HCT116 (cell line): ENCODE data around the gene ASS1. TPM values are rescaled to one million over a fixed set of nuclear protein-coding genes. Genes with fewer than 3 reads are reported as not detected.

ENCODE experiments used
- ATAC-seq: fragments of 200-7000 bp; cut with Tn5 transposase; 2 replicates; pipeline ENCODE4 v1.9.1; 2020; ENCODE audit warnings: mild to moderate bottlenecking, moderate library complexity
- BruUV-seq: library from RNA; stranded (reverse); fragments of 400-500 nt; replicated peaks from 2 replicates; lab custom pipeline; 2021; lab: Mats Ljungman, UMichigan
- CTCF ChIA-PET: fragments of 300-600 bp; sonication (Branson Sonifier 250); formaldehyde crosslinking; loops from one replicate; lab custom pipeline; 2021; ENCODE audit warnings: antibody characterized with exemption; lab: Charles Lee
- POLR2A ChIA-PET: fragments of 300-600, 350-600 bp; sonication (Branson Sonifier 250); formaldehyde crosslinking; loops from one replicate; lab custom pipeline; 2021; ENCODE audit warnings: antibody characterized with exemption; lab: Charles Lee
- RAD21 ChIA-PET, 2 experiments: fragments of 300-600 bp; sonication (Branson Sonifier 250); formaldehyde crosslinking; loops; one replicate each; lab custom pipeline; 2023; ENCODE audit warnings: low total read pairs in 2 of 2; ENCODE audit not compliant: uncharacterized antibody in 2 of 2, unreplicated experiment in 2 of 2, low non-redundant PET in 1 of 2; lab: Charles Lee
- DNase-seq: peaks from one replicate; pipeline ENCODE4 v3.0.0-alpha.2; 2010; ENCODE audit warnings: low read depth, low spot score
- H2AFZ ChIP-seq: fragments of 200-600 bp; shearing (Covaris generic), sonication (generic); 2 replicates; pipeline ENCODE4 v1.6.1; 2017; ENCODE audit warnings: low read depth, mixed run types, mixed read lengths, antibody characterized with exemption, low read length; ENCODE audit not compliant: poor library complexity, severe bottlenecking
- H3K27ac ChIP-seq: 2 replicates; pipeline ENCODE4 v1.5.1; 2012; ENCODE audit warnings: low read depth, low read length
- H3K27me3 ChIP-seq: fragments of 200-600 bp; sonication (generic); 2 replicates; pipeline ENCODE4 v1.6.1; 2016; ENCODE audit warnings: mixed run types, low read length, mixed read lengths; ENCODE audit not compliant: insufficient read depth
- H3K36me3 ChIP-seq, 2 experiments: fragments of 200-500 bp in 1 of 2; fragments of 200-600 bp in 1 of 2; sonication (Bioruptor generic) in 1 of 2; sonication (generic) in 1 of 2; 2 replicates each; pipeline versions ENCODE4 v1.5.1 to v1.6.1; 2014 to 2016; ENCODE audit warnings: low read length in 2 of 2, inconsistent platforms in 1 of 2, mixed read lengths in 1 of 2, mixed run types in 1 of 2; ENCODE audit not compliant: insufficient read depth in 2 of 2, control insufficient read depth in 1 of 2
- H3K4me1 ChIP-seq, 2 experiments: fragments of 200-600 bp in 1 of 2; sonication (generic) in 1 of 2; 2 replicates each; pipeline versions ENCODE4 v1.5.1 to v1.6.1; 2012 to 2017; ENCODE audit warnings: low read length in 2 of 2, inconsistent platforms in 1 of 2, mild to moderate bottlenecking in 1 of 2, mixed read lengths in 1 of 2, mixed run types in 1 of 2, moderate library complexity in 1 of 2; ENCODE audit not compliant: insufficient read depth in 2 of 2, control insufficient read depth in 1 of 2
- H3K4me2 ChIP-seq: fragments of 200-600 bp; sonication (generic); 2 replicates; pipeline ENCODE4 v1.6.1; 2017; ENCODE audit warnings: mixed run types, low read length, mixed read lengths
- H3K4me3 ChIP-seq, 2 experiments: fragments of 200-600 bp in 1 of 2; sonication (generic) in 1 of 2; replicated peaks in 1 of 2; 2 replicates each; pipeline ENCODE4 v1.5.1; 2011 to 2016; ENCODE audit warnings: low read length in 2 of 2, control low read depth in 1 of 2, low read depth in 1 of 2, mild to moderate bottlenecking in 1 of 2, mixed read lengths in 1 of 2, mixed run types in 1 of 2
- H3K79me2 ChIP-seq: fragments of 200-600 bp; sonication (generic); 2 replicates; pipeline ENCODE4 v1.6.1; 2017; ENCODE audit warnings: mild to moderate bottlenecking, mixed run types, low read length, moderate library complexity, mixed read lengths; ENCODE audit not compliant: insufficient read depth
- H3K9ac ChIP-seq: fragments of 200-600 bp; sonication (generic); 2 replicates; pipeline ENCODE4 v1.6.1; 2016; ENCODE audit warnings: low read length, mixed read lengths
- H3K9me2 ChIP-seq: fragments of 200-600 bp; sonication (generic), shearing (Covaris generic); 2 replicates; pipeline ENCODE4 v1.6.1; 2017; ENCODE audit warnings: mixed run types, mild to moderate bottlenecking, moderate library complexity; ENCODE audit not compliant: insufficient read depth
- H3K9me3 ChIP-seq, 2 experiments: fragments of 200-500 bp in 1 of 2; fragments of 200-600 bp in 1 of 2; sonication (Bioruptor generic) in 1 of 2; sonication (generic) in 1 of 2; 2 replicates each; pipeline ENCODE4 v1.6.1; 2014 to 2017; ENCODE audit warnings: low read length in 2 of 2, mixed read lengths in 2 of 2, inconsistent platforms in 1 of 2, low read depth in 1 of 2, mild to moderate bottlenecking in 1 of 2, mixed run types in 1 of 2, moderate library complexity in 1 of 2; ENCODE audit not compliant: control insufficient read depth in 1 of 2, insufficient read depth in 1 of 2
- H4K20me1 ChIP-seq: fragments of 200-600 bp; sonication (generic), shearing (Covaris generic); 2 replicates; pipeline ENCODE4 v1.6.1; 2017; ENCODE audit warnings: mixed run types, mild to moderate bottlenecking, moderate library complexity; ENCODE audit not compliant: insufficient read depth
- CBX3 ChIP-seq: IDR thresholded peaks from 2 replicates; pipeline ENCODE4 v1.6.1; 2012; ENCODE audit warnings: low read depth
- CEBPB ChIP-seq: IDR thresholded peaks from 2 replicates; pipeline ENCODE4 v1.6.1; 2012; ENCODE audit warnings: low read depth
- EGR1 ChIP-seq: IDR thresholded peaks from 2 replicates; pipeline ENCODE4 v1.6.1; 2012; ENCODE audit warnings: low read depth
- ELF1 ChIP-seq: IDR thresholded peaks from 2 replicates; pipeline ENCODE4 v1.6.1; 2012; ENCODE audit warnings: low read depth, borderline replicate concordance
- EZH2 ChIP-seq: fragments of 200-600 bp; sonication (generic); IDR thresholded peaks from 2 replicates; pipeline ENCODE4 v1.6.1; 2017; ENCODE audit warnings: antibody characterized with exemption, mixed run types
- EZH2phosphoT487 ChIP-seq: fragments of 200-600 bp; IDR thresholded peaks from 2 replicates; pipeline ENCODE4 v1.6.1; 2018; ENCODE audit warnings: antibody characterized with exemption, borderline replicate concordance
- FOSL1 ChIP-seq: IDR thresholded peaks from 2 replicates; pipeline ENCODE4 v1.6.1; 2012; ENCODE audit warnings: low read depth
- JUND ChIP-seq: IDR thresholded peaks from 2 replicates; pipeline ENCODE4 v1.6.1; 2012
- POLR2A ChIP-seq: IDR thresholded peaks from 2 replicates; pipeline ENCODE4 v1.7.0; 2011; ENCODE audit warnings: borderline replicate concordance; ENCODE audit not compliant: insufficient read depth, insufficient read length; ENCODE audit errors: extremely low read depth
- POLR2AphosphoS5 ChIP-seq: IDR thresholded peaks from 2 replicates; pipeline ENCODE4 v1.6.1; 2011; ENCODE audit warnings: mild to moderate bottlenecking, low read depth, low read length, moderate library complexity
- RAD21 ChIP-seq: IDR thresholded peaks from 2 replicates; pipeline ENCODE4 v1.6.1; 2012; ENCODE audit warnings: low read depth, mild to moderate bottlenecking
- SIN3A ChIP-seq: IDR thresholded peaks from 2 replicates; pipeline ENCODE4 v1.6.1; 2012; ENCODE audit warnings: low read depth
- SP1 ChIP-seq: IDR thresholded peaks from 2 replicates; pipeline ENCODE4 v1.6.1; 2012; ENCODE audit warnings: low read depth
- SRF ChIP-seq: IDR thresholded peaks from 2 replicates; pipeline ENCODE4 v1.6.1; 2012; ENCODE audit warnings: low read depth
- TCF7L2 ChIP-seq: IDR thresholded peaks from 2 replicates; pipeline ENCODE4 v1.7.0; 2011; ENCODE audit warnings: borderline replicate concordance, inconsistent platforms; ENCODE audit not compliant: insufficient read depth, insufficient read length; ENCODE audit errors: extremely low read depth
- YY1 ChIP-seq: IDR thresholded peaks from 2 replicates; pipeline ENCODE4 v1.6.1; 2011; ENCODE audit warnings: low read length, low read depth, moderate library complexity, mild to moderate bottlenecking; ENCODE audit not compliant: insufficient replicate concordance; ENCODE audit errors: extremely low read depth
- ZFX ChIP-seq: fragments of 450-650 bp; IDR thresholded peaks from 2 replicates; pipeline ENCODE4 v1.6.1; 2017
- ZNF274 ChIP-seq: fragments of 200-500 bp; sonication (Bioruptor generic); IDR thresholded peaks from 2 replicates; pipeline ENCODE4 v1.6.1; 2014; ENCODE audit warnings: mild to moderate bottlenecking, low read depth, low read length, inconsistent platforms
- intact Hi-C: fragments of 100-400 bp; cut with micrococcal nuclease; formaldehyde crosslinking; loops from 2 replicates; pipeline ENCODE4 v1.10.0; 2022
- total RNA-seq: library from RNA; stranded (reverse); gene quantifications from one replicate; pipeline ENCODE4 v1.2.1, GENCODE V29; 2021; ENCODE audit not compliant: unreplicated experiment
- TF ChIP-seq, protein P1 (sequence below): IDR thresholded peaks from 2 replicates; pipeline ENCODE4 v1.6.1; 2011; ENCODE audit warnings: mild to moderate bottlenecking, low read length, moderate library complexity; ENCODE audit not compliant: insufficient replicate concordance; ENCODE audit errors: extremely low read depth
- TF ChIP-seq, protein P2 (sequence below): IDR thresholded peaks from 2 replicates; pipeline ENCODE4 v1.6.1; 2012; ENCODE audit warnings: low read depth

The ASS1 gene
- total RNA-seq, 1 experiment from 2014 or later: 92.6 TPM

GRCh38 chr9:130437011-130437789 is 7.6 kb upstream of the ASS1 start:
- TF ChIP-seq FOSL1 (no peak), RAD21 (no peak), POLR2AphosphoS5 (no peak), JUND (no peak), EZH2phosphoT487 (no peak), ZNF274 (no peak), SIN3A (no peak), CBX3 (no peak), ZFX (no peak), EZH2 (no peak), SRF (no peak), ELF1 (no peak), CEBPB (no peak), EGR1 (no peak), YY1 (no peak), TCF7L2 (no peak), POLR2A (no peak), SP1 (no peak)
- TF ChIP-seq, protein P1, sequence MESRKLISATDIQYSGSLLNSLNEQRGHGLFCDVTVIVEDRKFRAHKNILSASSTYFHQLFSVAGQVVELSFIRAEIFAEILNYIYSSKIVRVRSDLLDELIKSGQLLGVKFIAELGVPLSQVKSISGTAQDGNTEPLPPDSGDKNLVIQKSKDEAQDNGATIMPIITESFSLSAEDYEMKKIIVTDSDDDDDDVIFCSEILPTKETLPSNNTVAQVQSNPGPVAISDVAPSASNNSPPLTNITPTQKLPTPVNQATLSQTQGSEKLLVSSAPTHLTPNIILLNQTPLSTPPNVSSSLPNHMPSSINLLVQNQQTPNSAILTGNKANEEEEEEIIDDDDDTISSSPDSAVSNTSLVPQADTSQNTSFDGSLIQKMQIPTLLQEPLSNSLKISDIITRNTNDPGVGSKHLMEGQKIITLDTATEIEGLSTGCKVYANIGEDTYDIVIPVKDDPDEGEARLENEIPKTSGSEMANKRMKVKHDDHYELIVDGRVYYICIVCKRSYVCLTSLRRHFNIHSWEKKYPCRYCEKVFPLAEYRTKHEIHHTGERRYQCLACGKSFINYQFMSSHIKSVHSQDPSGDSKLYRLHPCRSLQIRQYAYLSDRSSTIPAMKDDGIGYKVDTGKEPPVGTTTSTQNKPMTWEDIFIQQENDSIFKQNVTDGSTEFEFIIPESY: no peak
- TF ChIP-seq, protein P2, sequence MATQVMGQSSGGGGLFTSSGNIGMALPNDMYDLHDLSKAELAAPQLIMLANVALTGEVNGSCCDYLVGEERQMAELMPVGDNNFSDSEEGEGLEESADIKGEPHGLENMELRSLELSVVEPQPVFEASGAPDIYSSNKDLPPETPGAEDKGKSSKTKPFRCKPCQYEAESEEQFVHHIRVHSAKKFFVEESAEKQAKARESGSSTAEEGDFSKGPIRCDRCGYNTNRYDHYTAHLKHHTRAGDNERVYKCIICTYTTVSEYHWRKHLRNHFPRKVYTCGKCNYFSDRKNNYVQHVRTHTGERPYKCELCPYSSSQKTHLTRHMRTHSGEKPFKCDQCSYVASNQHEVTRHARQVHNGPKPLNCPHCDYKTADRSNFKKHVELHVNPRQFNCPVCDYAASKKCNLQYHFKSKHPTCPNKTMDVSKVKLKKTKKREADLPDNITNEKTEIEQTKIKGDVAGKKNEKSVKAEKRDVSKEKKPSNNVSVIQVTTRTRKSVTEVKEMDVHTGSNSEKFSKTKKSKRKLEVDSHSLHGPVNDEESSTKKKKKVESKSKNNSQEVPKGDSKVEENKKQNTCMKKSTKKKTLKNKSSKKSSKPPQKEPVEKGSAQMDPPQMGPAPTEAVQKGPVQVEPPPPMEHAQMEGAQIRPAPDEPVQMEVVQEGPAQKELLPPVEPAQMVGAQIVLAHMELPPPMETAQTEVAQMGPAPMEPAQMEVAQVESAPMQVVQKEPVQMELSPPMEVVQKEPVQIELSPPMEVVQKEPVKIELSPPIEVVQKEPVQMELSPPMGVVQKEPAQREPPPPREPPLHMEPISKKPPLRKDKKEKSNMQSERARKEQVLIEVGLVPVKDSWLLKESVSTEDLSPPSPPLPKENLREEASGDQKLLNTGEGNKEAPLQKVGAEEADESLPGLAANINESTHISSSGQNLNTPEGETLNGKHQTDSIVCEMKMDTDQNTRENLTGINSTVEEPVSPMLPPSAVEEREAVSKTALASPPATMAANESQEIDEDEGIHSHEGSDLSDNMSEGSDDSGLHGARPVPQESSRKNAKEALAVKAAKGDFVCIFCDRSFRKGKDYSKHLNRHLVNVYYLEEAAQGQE: no peak
- no peak overlapping the region for H2AFZ ChIP-seq
- no peaks in the 10 kb centered on the region for H4K20me1 ChIP-seq
- no peaks in the 10 kb centered on the region for H3K4me1 ChIP-seq
- H3K4me2 ChIP-seq: no peak overlapping the region
- CTCF ChIA-PET: no interaction called here
- RAD21 ChIA-PET: no interaction called here
- DNase-seq: no peak
- no peaks in the 10 kb centered on the region for H3K9me3 ChIP-seq
- H3K9me2 ChIP-seq: no peaks in the 10 kb centered on the region
- no peaks in the 10 kb centered on the region for H3K36me3 ChIP-seq
- H3K79me2 ChIP-seq: no peaks in the 10 kb centered on the region
- no peak overlapping the region for H3K4me3 ChIP-seq
- POLR2A ChIA-PET: interaction anchor here (0.6 kb wide), 1 partner anchor 20 kb away, joined by 3 read pairs; no protein-coding TSS in a partner anchor
- BruUV-seq: no TSS peak
- intact Hi-C loops: no loop called here
- peak; percentile 23; the same call in 1 of the 2 replicates for ATAC-seq
- no peak overlapping the region for H3K9ac ChIP-seq
- H3K27me3 ChIP-seq: no peaks in the 10 kb centered on the region
- H3K27ac ChIP-seq: no peak overlapping the region
